GM12878 (cell line): ENCODE data around the gene CDC16. TPM values are rescaled to one million over a fixed set of nuclear protein-coding genes. Genes with fewer than 3 reads are reported as not detected.

ENCODE experiments used
- ATAC-seq: fragments of 200-7000 bp; cut with Tn5 transposase; 3 replicates; pipeline ENCODE4 v1.9.1; 2020; ENCODE audit warnings: mild to moderate bottlenecking, moderate library complexity
- BruUV-seq: library from RNA; stranded (reverse); fragments of 400-500 nt; replicated peaks from 2 replicates; lab custom pipeline; 2021; lab: Mats Ljungman, UMichigan
- CTCF ChIA-PET: fragments of 300-600 bp; sonication (Branson Sonifier 250); formaldehyde crosslinking; extraction: SDS; loops from one replicate; lab custom pipeline; 2021; ENCODE audit warnings: inconsistent platforms; lab: Yijun Ruan, JAX
- POLR2A ChIA-PET: fragments of 350-600 bp; formaldehyde crosslinking; extraction: SDS; loops from one replicate; lab custom pipeline; 2021; ENCODE audit warnings: inconsistent platforms; lab: Charles Lee
- RAD21 ChIA-PET: fragments of 300-600 bp; sonication (Branson Sonifier 250); formaldehyde crosslinking; loops from one replicate; lab custom pipeline; 2023; ENCODE audit warnings: antibody characterized with exemption; ENCODE audit not compliant: unreplicated experiment; lab: Charles Lee
- SMC1A ChIA-PET: fragments of 300-600 bp; sonication (Branson Sonifier 250); formaldehyde crosslinking; loops from one replicate; lab custom pipeline; 2023; ENCODE audit not compliant: unreplicated experiment, uncharacterized antibody; lab: Charles Lee
- DNase-seq: peaks from one replicate; pipeline ENCODE4 v3.0.0-alpha.2; 2011; ENCODE audit warnings: low read depth, low spot score
- FAIRE-seq: peaks from 3 replicates; lab custom pipeline; 2011; peaks lifted over from hg19 to GRCh38; lab: Jason Lieb, UNC
- H2AFZ ChIP-seq: 2 replicates; pipeline ENCODE4 v1.6.0; 2011; ENCODE audit warnings: low read depth, low read length, control low read depth; ENCODE audit not compliant: control insufficient read depth
- H3K27ac ChIP-seq: 2 replicates; pipeline ENCODE4 v1.5.1; 2011; ENCODE audit warnings: control low read depth; ENCODE audit not compliant: control insufficient read depth, insufficient read depth
- H3K27me3 ChIP-seq, 2 experiments: replicated peaks in 1 of 2; 2 replicates each; pipeline versions ENCODE4 v1.6.0 to v1.6.1; 2011; ENCODE audit warnings: low read length in 1 of 2; ENCODE audit not compliant: control insufficient read depth in 2 of 2, insufficient read depth in 2 of 2
- H3K36me3 ChIP-seq, 2 experiments: 2 replicates each; pipeline ENCODE4 v1.5.1; 2011; ENCODE audit warnings: low read length in 1 of 2; ENCODE audit not compliant: control insufficient read depth in 2 of 2, insufficient read depth in 2 of 2
- H3K4me1 ChIP-seq: 2 replicates; pipeline ENCODE4 v1.6.1; 2011; ENCODE audit warnings: mild to moderate bottlenecking, low read length, moderate library complexity, mixed read lengths; ENCODE audit not compliant: control insufficient read depth, insufficient read depth
- H3K4me2 ChIP-seq: 2 replicates; pipeline ENCODE4 v1.6.0; 2011; ENCODE audit warnings: control low read depth; ENCODE audit not compliant: control insufficient read depth, insufficient read depth
- H3K4me3 ChIP-seq: fragments of 200-600 bp; sonication (generic); 2 replicates; pipeline ENCODE4 v1.5.1; 2016
- H3K79me2 ChIP-seq: 2 replicates; pipeline ENCODE4 v1.6.0; 2011; ENCODE audit warnings: low read length; ENCODE audit not compliant: control insufficient read depth, insufficient read depth
- H3K9ac ChIP-seq: 2 replicates; pipeline ENCODE4 v1.8.0; 2011; ENCODE audit warnings: low read length, control low read depth, mixed read lengths; ENCODE audit not compliant: control insufficient read depth, insufficient read depth
- H3K9me3 ChIP-seq: replicated peaks from 3 replicates; pipeline ENCODE4 v1.5.1; 2011; ENCODE audit warnings: mild to moderate bottlenecking, low read length; ENCODE audit not compliant: control insufficient read depth, insufficient read depth
- H4K20me1 ChIP-seq: 2 replicates; pipeline ENCODE4 v1.6.0; 2011; ENCODE audit not compliant: control insufficient read depth, insufficient read depth
- ATF7 ChIP-seq: fragments of 450-650 bp; IDR thresholded peaks from 2 replicates; pipeline ENCODE4 v1.6.1; 2016; ENCODE audit warnings: low read depth, mild to moderate bottlenecking
- EZH2 ChIP-seq: IDR thresholded peaks from 2 replicates; pipeline ENCODE4 v1.6.1; 2012; ENCODE audit warnings: low read depth, mild to moderate bottlenecking, control low read depth, inconsistent platforms, low read length, borderline replicate concordance; ENCODE audit not compliant: control insufficient read depth
- IRF5 ChIP-seq: fragments of 450-650 bp; IDR thresholded peaks from 2 replicates; pipeline ENCODE4 v1.6.1; 2017; ENCODE audit warnings: borderline replicate concordance
- MEF2A ChIP-seq: IDR thresholded peaks from 2 replicates; pipeline ENCODE4 v1.6.1; 2011; ENCODE audit warnings: low read depth, mild to moderate bottlenecking, low read length, moderate library complexity; ENCODE audit not compliant: insufficient read depth
- NBN ChIP-seq: fragments of 450-650 bp; IDR thresholded peaks from 2 replicates; pipeline ENCODE4 v1.6.1; 2016
- NFYB ChIP-seq: IDR thresholded peaks from 2 replicates; pipeline ENCODE4 v1.6.1; 2011; ENCODE audit warnings: low read depth, mild to moderate bottlenecking, low read length, improper control_type of control experiment, moderate library complexity; ENCODE audit not compliant: insufficient read depth
- NR2C1 ChIP-seq: fragments of 450-650 bp; IDR thresholded peaks from 2 replicates; pipeline ENCODE4 v1.6.1; 2017; ENCODE audit warnings: antibody characterized with exemption, mild to moderate bottlenecking, moderate library complexity
- RBBP5 ChIP-seq: fragments of 200-600 bp; sonication (generic); conservative IDR thresholded peaks from 2 replicates; pipeline ENCODE4 v1.6.1; 2016
- SREBF1 ChIP-seq: IDR thresholded peaks from 2 replicates; pipeline ENCODE4 v1.6.1; 2012; ENCODE audit warnings: mild to moderate bottlenecking, low read length
- SUPT20H ChIP-seq: IDR thresholded peaks from 2 replicates; pipeline ENCODE4 v1.6.1; 2011; ENCODE audit warnings: low read depth, mild to moderate bottlenecking, low read length, moderate library complexity, borderline replicate concordance; ENCODE audit not compliant: control insufficient read depth
- YY1 ChIP-seq: IDR thresholded peaks from 2 replicates; pipeline ENCODE4 v1.6.1; 2011; ENCODE audit warnings: low read depth, mild to moderate bottlenecking, low read length
- WGBS: methylation state at CpG from one replicate; pipeline ENCODE4 v1.1.6; 2016; ENCODE audit warnings: low lambda C conversion rate; ENCODE audit not compliant: insufficient replicate concordance, insufficient coverage; ENCODE audit errors: missing lambda C conversion rate; 5-methylcytosine and 5-hydroxymethylcytosine counted together
- in situ Hi-C: fragments of 300-500 bp; cut with MboI; formaldehyde crosslinking; loops from 9 replicates; pipeline ENCODE4 v1.14.3; 2018; ENCODE audit warnings: mixed read lengths
- intact Hi-C: fragments of 100-400 bp; cut with micrococcal nuclease; formaldehyde crosslinking; loops from one replicate; pipeline ENCODE4 v1.14.2; 2022; ENCODE audit not compliant: unreplicated experiment
- polyA plus RNA-seq, 11 experiments: library from polyadenylated mRNA; depleted of rRNA in 4 of 11; unstranded in 6 of 11; stranded (reverse) in 5 of 11; fragments of >200 nt; fragmentation: Nextera tagmentation in 4 of 11; fragmentation: Illumina TruSeq in 1 of 11; extraction: Ambion mirVana in 4 of 11; extraction: Trizol in 1 of 11; gene quantifications; 1 replicate in 1 of 11; 2 replicates in 10 of 11; pipeline versions ENCODE4 v1.2.1 to v1.2.3, GENCODE V29; 2011 to 2016; ENCODE audit warnings: inconsistent platforms in 2 of 11, missing spikeins in 2 of 11, low read depth in 1 of 11
- total RNA-seq, 4 experiments: library from RNA; depleted of rRNA in 3 of 4; stranded (reverse); fragments of >200 nt in 3 of 4; fragmentation: Illumina TruSeq in 1 of 4; extraction: Trizol in 1 of 4; gene quantifications; 2 replicates each; pipeline versions ENCODE4 v1.2.1 to v1.2.3, GENCODE V29; 2013 to 2021

The CDC16 gene
- total and polyA plus RNA-seq, 10 of the 15 experiments (the other 5 are each of a cell fraction or from before 2014, with no cell fraction given): 15.4 to 92.9 (median 31.4) TPM

- in situ Hi-C loops: no loop called here
- Histone ChIP-seq H3K27ac (no peak overlapping the region), H3K36me3 (peaks cover under 1 to 8% of the 10 kb centered on the region in 2 experiments; a peak in 3 of 4 replicates), H4K20me1 (no peaks in the 10 kb centered on the region), H3K4me3 (no peak overlapping the region), H3K9me3 (peaks cover 3% of the 10 kb centered on the region; the same call in 2 of the 3 replicates), H3K4me1 (peaks cover 3% of the 10 kb centered on the region; the same call in 1 of the 2 replicates), H3K79me2 (no peaks in the 10 kb centered on the region), H2AFZ (no peak overlapping the region), H3K27me3 (no peaks in the 10 kb centered on the region), H3K4me2 (no peak overlapping the region), H3K9ac (no peak overlapping the region)
- RAD21 ChIA-PET: no interaction called here
- DNase-seq (no peak), FAIRE-seq (no peak), ATAC-seq (no peak)
- SMC1A ChIA-PET: no interaction called here
- POLR2A ChIA-PET: interaction anchor here (0.5 kb wide), 1 partner anchor 21 kb away, joined by 4 read pairs; no protein-coding TSS in a partner anchor
- intact Hi-C loops: no loop called here
- CTCF ChIA-PET: no interaction called here
- no TSS peak for BruUV-seq
- 61% methylated on average over 2 of the region's 2 CpGs for WGBS
- TF ChIP-seq ATF7: no peak
- no peak for TF ChIP-seq IRF5
- no peak for TF ChIP-seq SREBF1
- no peak for TF ChIP-seq EZH2
- no peak for TF ChIP-seq NR2C1
Observed at GRCh38 chr13:114272977-114273376, 38.3 kb downstream of the CDC16 start.

GRCh38 chr13:114275304-114275703 is 40.6 kb downstream of the CDC16 start:
- WGBS: 99% methylated on average over 7 of the region's 7 CpGs
- Histone ChIP-seq H3K4me1 (peaks cover 6% of the 10 kb centered on the region), H3K36me3 (peaks cover 0 to 9% of the 10 kb centered on the region in 2 experiments; a peak in 3 of 4 replicates), H3K4me3 (no peak overlapping the region), H3K79me2 (no peaks in the 10 kb centered on the region), H4K20me1 (no peaks in the 10 kb centered on the region), H2AFZ (no peak overlapping the region), H3K9me3 (no peaks in the 10 kb centered on the region), H3K4me2 (no peak overlapping the region), H3K27ac (no peak overlapping the region), H3K27me3 (no peaks in the 10 kb centered on the region), H3K9ac (no peak overlapping the region)
- ChIA-PET POLR2A (interaction anchor here (0.9 kb wide), 1 partner anchor 34 kb away, joined by 3 read pairs; no protein-coding TSS in a partner anchor), RAD21 (no interaction called here), CTCF (no interaction called here), SMC1A (no interaction called here)
- intact Hi-C loops (no loop called here), in situ Hi-C loops (no loop called here)
- ATAC-seq: no peak
- TF ChIP-seq YY1: no peak
- TF ChIP-seq SUPT20H: no peak
- no peak for TF ChIP-seq SREBF1
- TF ChIP-seq NFYB: no peak
- TF ChIP-seq RBBP5: no peak
- no peak for TF ChIP-seq MEF2A
- no peak for TF ChIP-seq NBN
- FAIRE-seq: no peak
- DNase-seq: no peak
- BruUV-seq: no TSS peak
